Measurements from ENCODE around the gene SDF2.
A peak's percentile ranks its signal among the peaks of the same experiment; 100 is the strongest.

Gene SDF2

DNA sequence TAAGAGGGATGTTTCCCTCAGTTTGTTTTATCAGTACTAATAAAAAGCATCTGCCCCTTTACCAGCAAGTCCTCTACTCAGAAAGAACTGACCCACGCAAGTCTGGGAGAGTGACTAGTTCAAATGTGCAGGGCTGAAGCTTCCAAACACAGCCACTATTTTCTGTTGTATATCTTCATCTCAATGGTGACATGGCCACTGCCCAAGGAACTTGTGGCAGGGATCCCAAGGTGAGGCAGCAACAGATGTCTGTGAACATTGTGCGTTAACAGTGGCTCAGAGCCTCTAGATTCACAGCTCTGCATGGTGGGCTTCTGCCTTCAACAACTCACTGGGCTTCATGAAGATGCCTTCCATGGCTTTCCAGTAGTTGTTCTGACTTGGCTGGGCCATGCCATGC lies 13.0 kb downstream of the SDF2 start:
- TF ChIP-seq, protein P1, sequence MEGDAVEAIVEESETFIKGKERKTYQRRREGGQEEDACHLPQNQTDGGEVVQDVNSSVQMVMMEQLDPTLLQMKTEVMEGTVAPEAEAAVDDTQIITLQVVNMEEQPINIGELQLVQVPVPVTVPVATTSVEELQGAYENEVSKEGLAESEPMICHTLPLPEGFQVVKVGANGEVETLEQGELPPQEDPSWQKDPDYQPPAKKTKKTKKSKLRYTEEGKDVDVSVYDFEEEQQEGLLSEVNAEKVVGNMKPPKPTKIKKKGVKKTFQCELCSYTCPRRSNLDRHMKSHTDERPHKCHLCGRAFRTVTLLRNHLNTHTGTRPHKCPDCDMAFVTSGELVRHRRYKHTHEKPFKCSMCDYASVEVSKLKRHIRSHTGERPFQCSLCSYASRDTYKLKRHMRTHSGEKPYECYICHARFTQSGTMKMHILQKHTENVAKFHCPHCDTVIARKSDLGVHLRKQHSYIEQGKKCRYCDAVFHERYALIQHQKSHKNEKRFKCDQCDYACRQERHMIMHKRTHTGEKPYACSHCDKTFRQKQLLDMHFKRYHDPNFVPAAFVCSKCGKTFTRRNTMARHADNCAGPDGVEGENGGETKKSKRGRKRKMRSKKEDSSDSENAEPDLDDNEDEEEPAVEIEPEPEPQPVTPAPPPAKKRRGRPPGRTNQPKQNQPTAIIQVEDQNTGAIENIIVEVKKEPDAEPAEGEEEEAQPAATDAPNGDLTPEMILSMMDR (IDR thresholded peaks at IDR 0.05; ENCODE audit: borderline replicate concordance, control extremely low read depth, extremely low read depth, insufficient read depth, missing control alignments) = no peak
- in situ Hi-C loops (cut with MboI; ENCODE audit: low sequenced_read_pairs, unreplicated experiment) = no loop called here
- DNase-seq (ENCODE audit: low spot score) = no peak

DNA sequence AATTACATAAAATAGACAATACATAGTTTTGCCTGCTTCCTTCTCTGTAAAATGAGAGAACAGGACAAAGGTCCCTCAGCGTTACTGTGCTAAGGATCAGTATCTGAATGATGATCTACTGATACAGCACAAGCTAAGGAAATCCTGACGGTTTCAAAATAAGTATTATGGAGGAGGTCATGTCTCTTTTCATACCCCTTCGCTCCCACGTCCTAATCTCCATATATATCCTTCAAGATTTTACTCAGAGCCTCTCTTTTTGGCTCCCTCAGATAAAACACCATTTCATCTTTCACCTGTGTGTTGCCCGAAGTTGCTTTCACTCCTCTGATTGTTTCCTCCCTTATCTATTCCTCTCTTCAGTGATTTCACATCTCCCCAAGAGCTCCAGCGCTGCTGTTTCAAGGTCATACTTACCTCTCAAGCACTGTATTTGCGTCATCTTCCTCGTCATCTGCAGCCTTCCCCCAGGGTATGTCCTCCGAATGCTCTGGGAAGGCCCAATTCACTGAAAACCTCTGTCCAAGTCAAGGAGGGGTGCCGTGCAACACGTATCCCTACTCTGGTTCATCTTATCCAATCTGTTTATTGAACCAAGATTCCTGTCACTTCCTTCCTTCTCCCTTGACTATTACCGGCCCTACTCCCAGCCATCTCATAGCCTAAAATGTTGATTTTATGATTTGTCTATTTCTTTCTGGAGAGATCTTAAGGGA lies 15.5 kb downstream of the SDF2 start:
- TF ChIP-seq, protein P1 (IDR thresholded peaks at IDR 0.05; ENCODE audit: borderline replicate concordance, control extremely low read depth, extremely low read depth, insufficient read depth, missing control alignments) = no peak
- in situ Hi-C loops (cut with MboI; ENCODE audit: low sequenced_read_pairs, unreplicated experiment) = no loop called here
- no peak for DNase-seq (ENCODE audit: low spot score)

DNA sequence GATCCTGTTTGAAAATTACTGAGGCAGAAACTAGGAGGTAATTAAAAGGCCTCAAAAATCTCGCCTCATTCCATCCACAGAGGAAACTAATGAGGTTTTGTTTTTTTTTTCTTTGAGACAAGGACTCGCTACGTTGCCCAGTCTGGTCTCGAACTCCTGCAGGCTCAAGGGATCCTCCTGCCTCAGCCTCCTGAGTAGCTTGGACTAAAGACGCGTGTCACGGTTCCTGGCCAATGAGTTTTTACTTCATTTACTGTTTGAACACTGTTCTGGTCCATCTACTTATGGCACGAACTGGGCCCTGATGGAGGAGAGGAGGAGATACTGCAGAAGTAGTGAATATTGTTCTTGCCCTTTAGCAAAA lies 16.1 kb downstream of the SDF2 start:
- TF ChIP-seq, protein P1 (IDR thresholded peaks at IDR 0.05; ENCODE audit: borderline replicate concordance, control extremely low read depth, extremely low read depth, insufficient read depth, missing control alignments) = no peak
- no peak for DNase-seq (ENCODE audit: low spot score)
- in situ Hi-C loops (cut with MboI; ENCODE audit: low sequenced_read_pairs, unreplicated experiment) = no loop called here

DNA sequence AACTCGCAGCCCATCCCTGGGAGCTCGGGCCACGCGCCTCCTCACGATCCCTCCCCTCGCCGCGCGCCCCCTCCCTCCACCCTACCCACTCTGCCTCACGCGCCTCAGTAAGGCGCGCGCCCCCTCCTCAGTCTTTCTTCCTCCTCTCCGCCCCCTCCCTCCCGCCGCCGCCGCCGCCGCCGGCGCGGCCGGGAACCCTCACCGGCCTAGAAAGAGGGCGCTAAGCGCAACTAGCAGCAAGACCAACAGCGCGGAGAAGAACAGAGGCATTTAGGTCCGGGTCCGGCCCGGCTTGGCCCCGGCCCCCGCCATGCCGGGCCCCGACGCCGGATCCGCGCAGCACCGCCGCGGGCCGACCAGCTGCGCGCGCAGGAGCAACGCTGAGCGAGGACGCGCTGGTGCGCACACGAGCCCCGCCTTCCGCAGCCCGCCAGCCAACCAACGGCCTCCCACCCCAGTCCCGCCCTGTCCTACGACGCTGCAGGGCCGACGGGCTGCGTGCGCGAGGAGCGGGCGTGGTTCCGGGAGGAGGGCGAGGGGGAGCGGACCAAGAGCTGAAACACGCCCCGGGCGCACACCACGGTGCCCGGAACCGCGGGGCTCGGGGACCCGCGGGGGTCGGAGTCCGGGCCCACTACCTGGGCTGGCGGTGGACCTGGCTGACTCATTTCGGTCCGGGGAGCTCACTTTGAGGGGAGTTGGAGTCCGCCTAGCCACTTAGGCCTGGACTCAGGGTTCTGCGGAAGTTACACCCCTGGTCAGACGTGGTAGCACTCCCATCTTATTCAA lies 16.7 kb downstream of the SDF2 start, which contains the start of gene BLTP2:
Gene BLTP2 (minus strand): TSS at position 372 of the 789 bp plus-strand sequence. CDS start 102 bp downstream, at position 270.
- in situ Hi-C loops (cut with MboI; ENCODE audit: low sequenced_read_pairs, unreplicated experiment) = no loop called here
- DNase-seq (ENCODE audit: low spot score) = peak; percentile 99
- TF ChIP-seq, protein P1 (IDR thresholded peaks at IDR 0.05; ENCODE audit: borderline replicate concordance, control extremely low read depth, extremely low read depth, insufficient read depth, missing control alignments) = no peak

DNA sequence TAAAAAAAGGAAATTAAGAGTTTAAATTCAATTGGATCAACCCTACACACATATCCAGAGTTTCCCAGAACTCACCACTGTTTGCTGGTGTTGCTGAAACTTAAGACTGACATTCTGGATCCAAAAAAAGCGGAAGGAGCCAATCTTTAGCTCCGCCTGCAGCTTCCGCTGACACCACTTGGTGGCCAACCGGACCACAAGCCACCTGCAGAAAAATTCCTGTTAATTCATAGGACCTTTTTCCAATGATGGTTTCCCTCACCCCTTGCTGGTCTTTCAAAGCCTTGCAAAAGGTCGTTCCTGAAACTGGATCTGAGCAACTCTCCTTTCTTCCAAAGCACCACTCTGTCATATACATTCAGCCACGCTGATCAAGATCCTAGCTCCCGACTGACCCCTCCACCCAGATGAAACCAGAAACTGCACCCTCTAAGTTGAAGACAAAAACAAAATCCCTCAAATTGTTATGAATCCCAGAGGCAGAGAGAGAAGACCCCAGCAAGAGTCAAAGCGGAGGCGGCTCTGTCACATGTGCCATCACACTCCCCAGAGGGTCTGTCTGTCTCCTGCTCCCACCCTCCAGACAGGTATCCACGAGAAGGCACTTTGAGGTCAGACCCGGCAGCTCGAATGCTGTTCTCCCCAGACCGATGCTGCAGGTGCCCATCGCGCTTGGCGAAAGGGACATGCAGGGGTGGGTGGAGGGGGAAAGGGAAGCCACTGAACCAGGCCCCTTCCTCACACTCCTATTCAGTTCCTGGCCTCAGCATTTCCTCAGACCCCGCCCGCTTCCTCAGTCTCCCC lies 17.5 kb downstream of the SDF2 start:
- DNase-seq (ENCODE audit: low spot score) = peak; percentile 67
- TF ChIP-seq, protein P1 (IDR thresholded peaks at IDR 0.05; ENCODE audit: borderline replicate concordance, control extremely low read depth, extremely low read depth, insufficient read depth, missing control alignments) = peak; percentile 25
- in situ Hi-C loops (cut with MboI; ENCODE audit: low sequenced_read_pairs, unreplicated experiment) = no loop called here

DNA sequence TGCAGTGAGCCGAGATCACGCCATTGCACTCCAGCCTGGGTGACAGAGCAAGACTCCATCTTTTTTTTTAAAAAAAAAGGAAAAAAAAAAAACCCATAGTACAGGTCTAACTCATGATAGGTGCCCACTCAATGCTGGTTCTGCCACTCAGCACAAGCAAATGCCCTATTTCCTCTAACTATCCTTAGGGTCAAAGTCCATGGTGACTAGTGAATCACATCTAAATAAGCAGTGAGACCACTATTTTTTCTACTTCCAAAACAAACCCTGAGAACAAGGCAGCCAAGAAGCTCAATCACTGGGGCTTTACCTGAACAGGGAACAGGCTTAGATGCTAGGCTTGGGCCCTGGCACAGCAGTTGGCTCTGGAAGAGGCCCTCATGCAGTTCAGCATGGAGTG lies 20.1 kb downstream of the SDF2 start:
- in situ Hi-C loops (cut with MboI; ENCODE audit: low sequenced_read_pairs, unreplicated experiment) = no loop called here
- TF ChIP-seq, protein P1 (IDR thresholded peaks at IDR 0.05; ENCODE audit: borderline replicate concordance, control extremely low read depth, extremely low read depth, insufficient read depth, missing control alignments) = no peak
- DNase-seq (ENCODE audit: low spot score) = no peak
